Loucy (cell line): ENCODE results near the gene KIF21A.

ENCODE experiments used
- H2AFZ ChIP-seq: fragments of 200-600 bp; sonication (generic); 2 replicates; pipeline ENCODE4 v1.6.0; 2016; ENCODE audit warnings: antibody characterized with exemption, mild to moderate bottlenecking, low read length, moderate library complexity
- H3F3A ChIP-seq: fragments of 200-600 bp; 2 replicates; pipeline ENCODE4 v1.6.0; 2016; ENCODE audit warnings: antibody characterized with exemption, low read depth, mild to moderate bottlenecking
- H3K27me3 ChIP-seq: fragments of 200-600 bp; sonication (generic); 2 replicates; pipeline ENCODE4 v1.6.1; 2014; ENCODE audit warnings: low read length, mild to moderate bottlenecking; ENCODE audit not compliant: insufficient read depth, poor library complexity, severe bottlenecking
- H3K36me3 ChIP-seq: fragments of 200-600 bp; sonication (generic); 2 replicates; pipeline ENCODE4 v1.6.1; 2016; ENCODE audit warnings: low read length; ENCODE audit not compliant: insufficient read depth
- H3K4me1 ChIP-seq: fragments of 200-600 bp; sonication (generic); 2 replicates; pipeline ENCODE4 v1.5.1; 2014; ENCODE audit warnings: low read length, mild to moderate bottlenecking; ENCODE audit not compliant: insufficient read depth, poor library complexity, severe bottlenecking
- H3K4me2 ChIP-seq: fragments of 200-600 bp; sonication (generic); 2 replicates; pipeline ENCODE4 v1.6.0; 2014; ENCODE audit warnings: antibody characterized with exemption, low read length, low read depth, mild to moderate bottlenecking; ENCODE audit not compliant: poor library complexity, severe bottlenecking
- H3K4me3 ChIP-seq: fragments of 200-600 bp; sonication (generic); 2 replicates; pipeline ENCODE4 v1.5.1; 2014; ENCODE audit warnings: low read length, mild to moderate bottlenecking, mixed read lengths; ENCODE audit not compliant: poor library complexity, severe bottlenecking
- H3K79me2 ChIP-seq: fragments of 200-600 bp; sonication (generic); 2 replicates; pipeline ENCODE4 v1.6.1; 2014; ENCODE audit warnings: low read length; ENCODE audit not compliant: insufficient read depth
- H3K9ac ChIP-seq: fragments of 200-600 bp; sonication (generic); 2 replicates; pipeline ENCODE4 v1.6.0; 2014; ENCODE audit warnings: mild to moderate bottlenecking, low read depth, low read length, moderate library complexity; ENCODE audit not compliant: poor library complexity, severe bottlenecking
- H3K9me2 ChIP-seq: fragments of 200-600 bp; sonication (generic); replicated peaks from 2 replicates; pipeline ENCODE4 v1.6.1; 2016; ENCODE audit warnings: low read depth, low read length, mixed read lengths
- H3K9me3 ChIP-seq: fragments of 200-600 bp; sonication (generic); 2 replicates; pipeline ENCODE4 v1.6.1; 2014; ENCODE audit warnings: mild to moderate bottlenecking, antibody characterized with exemption, low read length, low read depth; ENCODE audit not compliant: insufficient read depth
- H4K20me1 ChIP-seq: fragments of 200-600 bp; sonication (generic); 2 replicates; pipeline ENCODE4 v1.6.0; 2014; ENCODE audit warnings: antibody characterized with exemption, low read length, mild to moderate bottlenecking; ENCODE audit not compliant: insufficient read depth, poor library complexity, severe bottlenecking
- EZH2phosphoT487 ChIP-seq: fragments of 200-600 bp; IDR thresholded peaks from 2 replicates; pipeline ENCODE4 v1.6.1; 2018; ENCODE audit warnings: antibody characterized with exemption, mild to moderate bottlenecking, moderate library complexity, borderline replicate concordance
- TF ChIP-seq, protein P1 (sequence below): fragments of 200-600 bp; sonication (generic); conservative IDR thresholded peaks from 2 replicates; pipeline ENCODE4 v1.5.1; 2014; ENCODE audit warnings: mild to moderate bottlenecking, antibody characterized with exemption, low read length

KIF21A gene

GRCh38 chr12:39351153-39351552, 91.8 kb downstream of the KIF21A start:
- no peaks in the 10 kb centered on the region for H3K9me3 ChIP-seq
- no peaks in the 10 kb centered on the region for H3K79me2 ChIP-seq
- H3K4me1 ChIP-seq: no peaks in the 10 kb centered on the region
- H3K4me2 ChIP-seq: no peak overlapping the region
- no peak for TF ChIP-seq EZH2phosphoT487
- TF ChIP-seq, protein P1, sequence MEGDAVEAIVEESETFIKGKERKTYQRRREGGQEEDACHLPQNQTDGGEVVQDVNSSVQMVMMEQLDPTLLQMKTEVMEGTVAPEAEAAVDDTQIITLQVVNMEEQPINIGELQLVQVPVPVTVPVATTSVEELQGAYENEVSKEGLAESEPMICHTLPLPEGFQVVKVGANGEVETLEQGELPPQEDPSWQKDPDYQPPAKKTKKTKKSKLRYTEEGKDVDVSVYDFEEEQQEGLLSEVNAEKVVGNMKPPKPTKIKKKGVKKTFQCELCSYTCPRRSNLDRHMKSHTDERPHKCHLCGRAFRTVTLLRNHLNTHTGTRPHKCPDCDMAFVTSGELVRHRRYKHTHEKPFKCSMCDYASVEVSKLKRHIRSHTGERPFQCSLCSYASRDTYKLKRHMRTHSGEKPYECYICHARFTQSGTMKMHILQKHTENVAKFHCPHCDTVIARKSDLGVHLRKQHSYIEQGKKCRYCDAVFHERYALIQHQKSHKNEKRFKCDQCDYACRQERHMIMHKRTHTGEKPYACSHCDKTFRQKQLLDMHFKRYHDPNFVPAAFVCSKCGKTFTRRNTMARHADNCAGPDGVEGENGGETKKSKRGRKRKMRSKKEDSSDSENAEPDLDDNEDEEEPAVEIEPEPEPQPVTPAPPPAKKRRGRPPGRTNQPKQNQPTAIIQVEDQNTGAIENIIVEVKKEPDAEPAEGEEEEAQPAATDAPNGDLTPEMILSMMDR: no peak
- H3K27me3 ChIP-seq: no peaks in the 10 kb centered on the region
- no peak overlapping the region for H3K4me3 ChIP-seq
- no peaks in the 10 kb centered on the region for H3K9me2 ChIP-seq
- H3F3A ChIP-seq: no peaks in the 10 kb centered on the region
- no peaks in the 10 kb centered on the region for H4K20me1 ChIP-seq
- no peak overlapping the region for H2AFZ ChIP-seq
- no peak overlapping the region for H3K9ac ChIP-seq
- H3K36me3 ChIP-seq: no peaks in the 10 kb centered on the region

DNA sequence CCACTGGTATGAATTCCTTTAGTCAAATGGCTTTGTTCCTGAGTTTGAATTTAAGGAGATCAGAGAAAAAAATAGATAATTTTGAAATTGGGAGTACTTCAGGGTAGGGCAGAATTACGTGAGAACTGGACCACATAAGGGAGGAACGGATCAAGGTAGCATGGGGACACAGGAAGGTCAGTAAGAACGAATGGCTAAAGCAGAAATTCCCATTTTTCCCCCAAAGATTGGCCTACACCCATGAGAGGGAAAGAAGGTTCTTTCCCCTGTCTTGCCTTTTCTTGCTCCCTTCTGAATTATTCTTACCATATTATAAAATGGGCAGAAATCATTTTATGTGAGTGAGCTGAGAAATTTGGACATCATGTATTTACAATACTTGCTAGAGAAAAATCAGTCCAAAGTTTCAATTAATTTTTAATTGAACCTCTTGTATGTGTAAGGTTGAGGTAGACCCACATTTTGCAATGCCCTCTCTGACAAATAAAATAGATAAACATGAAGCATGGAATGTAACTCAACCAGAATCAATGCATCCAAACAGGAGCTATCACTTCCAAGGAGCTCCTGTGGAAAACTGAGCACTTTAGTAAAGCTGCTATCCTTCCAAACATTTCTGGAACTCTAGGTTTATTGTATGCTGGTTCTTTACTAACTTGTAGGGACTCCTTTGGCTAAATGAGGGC, 93.8 kb downstream of the KIF21A start:
- Histone ChIP-seq H2AFZ (no peak overlapping the region), H3K36me3 (no peaks in the 10 kb centered on the region), H3K9me2 (no peaks in the 10 kb centered on the region), H3K79me2 (no peaks in the 10 kb centered on the region), H3K4me1 (no peaks in the 10 kb centered on the region), H4K20me1 (no peaks in the 10 kb centered on the region), H3K9me3 (no peaks in the 10 kb centered on the region), H3K4me3 (no peak overlapping the region), H3K4me2 (no peak overlapping the region), H3K9ac (no peak overlapping the region), H3F3A (no peaks in the 10 kb centered on the region), H3K27me3 (no peaks in the 10 kb centered on the region)
- TF ChIP-seq EZH2phosphoT487: no peak
- TF ChIP-seq, protein P1: no peak

- Histone ChIP-seq H4K20me1 (no peaks in the 10 kb centered on the region), H2AFZ (no peak overlapping the region), H3K4me3 (no peak overlapping the region), H3F3A (no peaks in the 10 kb centered on the region), H3K9ac (no peak overlapping the region), H3K36me3 (no peaks in the 10 kb centered on the region), H3K27me3 (no peaks in the 10 kb centered on the region), H3K4me1 (no peaks in the 10 kb centered on the region), H3K79me2 (no peaks in the 10 kb centered on the region), H3K9me2 (no peaks in the 10 kb centered on the region), H3K4me2 (no peak overlapping the region), H3K9me3 (no peaks in the 10 kb centered on the region)
- TF ChIP-seq, protein P1: no peak
- no peak for TF ChIP-seq EZH2phosphoT487
Observed at GRCh38 chr12:39348523-39348922, 94.4 kb downstream of the KIF21A start.
